ENCODE measurements around the gene KLF17. TPM values are rescaled to one million over a fixed set of nuclear protein-coding genes. Genes with fewer than 3 reads are reported as not detected.

Gene KLF17
- total RNA-seq, 4 donors from 2014 or later: not detected

GRCh38 chr1:44086692-44087474, 31.7 kb upstream of the KLF17 start:
- Histone ChIP-seq H3K27ac (no peak overlapping the region), H3K4me3 (no peak overlapping the region), H3K9me3 (no peaks in the 10 kb centered on the region), H3K27me3 (no peaks in the 10 kb centered on the region), H3K4me1 (no peaks in the 10 kb centered on the region), H3K36me3 (no peaks in the 10 kb centered on the region)
- TF ChIP-seq POLR2A (IDR thresholded peaks at IDR 0.05) (no peak), EP300 (IDR thresholded peaks at IDR 0.05) (no peak), CTCF (IDR thresholded peaks at IDR 0.05) (no peak)
- 94 to 95% methylated on average over 4 of the region's 4 CpGs for WGBS, 2 donors
- DNase-seq (ENCODE audit: low spot score in 2 of 2): no peak

- Histone ChIP-seq H3K9me3 (peaks cover 0 to 13% (median under 1%) of the 10 kb centered on the region in 4 donors), H3K4me1 (no peaks in the 10 kb centered on the region), H3K36me3 (no peaks in the 10 kb centered on the region), H3K27ac (no peak overlapping the region), H3K27me3 (no peaks in the 10 kb centered on the region), H3K4me3 (no peak overlapping the region)
- 64 to 65% methylated on average over 13 of the region's 13 CpGs for WGBS, 2 donors
- no peak for TF ChIP-seq POLR2A (IDR thresholded peaks at IDR 0.05)
- TF ChIP-seq EP300 (IDR thresholded peaks at IDR 0.05): no peak
- TF ChIP-seq CTCF (IDR thresholded peaks at IDR 0.05): no peak
- no peak for DNase-seq (ENCODE audit: low spot score in 2 of 2)
Measured at GRCh38 chr1:44089371-44090048, 29.1 kb upstream of the KLF17 start.

- 67 to 69% methylated on average over 10 of the region's 10 CpGs for WGBS, 2 donors
- Histone ChIP-seq H3K27me3 (no peaks in the 10 kb centered on the region), H3K27ac (no peak overlapping the region), H3K36me3 (no peaks in the 10 kb centered on the region), H3K9me3 (peaks cover 0 to 23% (median 2%) of the 10 kb centered on the region in 4 donors), H3K4me1 (no peaks in the 10 kb centered on the region), H3K4me3 (no peak overlapping the region)
- TF ChIP-seq POLR2A (IDR thresholded peaks at IDR 0.05): no peak
- TF ChIP-seq CTCF (IDR thresholded peaks at IDR 0.05): no peak
- TF ChIP-seq EP300 (IDR thresholded peaks at IDR 0.05): no peak
- DNase-seq (ENCODE audit: low spot score in 2 of 2): no peak
Measured at GRCh38 chr1:44090429-44091252, 28.0 kb upstream of the KLF17 start.

- Histone ChIP-seq H3K27ac (no peak overlapping the region), H3K4me1 (no peaks in the 10 kb centered on the region), H3K36me3 (no peaks in the 10 kb centered on the region), H3K4me3 (no peak overlapping the region), H3K27me3 (no peaks in the 10 kb centered on the region), H3K9me3 (peaks cover 0 to 47% (median 4%) of the 10 kb centered on the region in 4 donors)
- DNase-seq (ENCODE audit: low spot score in 2 of 2): no peak
- 72 to 83% methylated on average over 2 of the region's 2 CpGs for WGBS, 2 donors
- TF ChIP-seq CTCF (IDR thresholded peaks at IDR 0.05): no peak
- no peak for TF ChIP-seq EP300 (IDR thresholded peaks at IDR 0.05)
- TF ChIP-seq POLR2A (IDR thresholded peaks at IDR 0.05): no peak
Measured at GRCh38 chr1:44094047-44094446, 24.6 kb upstream of the KLF17 start.

Measured in tibial nerve (tissue), 4 donors.